ENCODE data around the gene HSD17B12. TPM values are rescaled to one million over a fixed set of nuclear protein-coding genes. Genes with fewer than 3 reads are reported as not detected.
A peak's percentile ranks its signal among the peaks of the same experiment; 100 is the strongest.

HSD17B12 gene
- total and polyA plus RNA-seq, 5 donors = 69.1 to 147 (median 104) TPM

GRCh38 chr11:43894546-43894945 is 214.0 kb downstream of the HSD17B12 start:
- no peaks in the 10 kb centered on the region for H3K27me3 ChIP-seq (ENCODE audit: control insufficient read depth, insufficient read depth)
- DNase-seq (no peak), ATAC-seq (no peak)
- no peaks in the 10 kb centered on the region for H3K4me1 ChIP-seq (ENCODE audit: control insufficient read depth, insufficient read depth, low read length)
- intact Hi-C loops (cut with DNase I) = loop anchor here in 3 of 4 donors (5.0 to 10.0 kb wide), 2 partner anchors 50 to 143 kb away; partner anchors contain the start of gene C11orf96 (in 1 of the 3)
- H3K27ac ChIP-seq (ENCODE audit: low read length) = no peak overlapping the region
- 66% methylated on average over 2 of the region's 2 CpGs for WGBS
- no peak overlapping the region for H3K4me3 ChIP-seq (ENCODE audit: low read length)
- no peaks in the 10 kb centered on the region for H3K9me3 ChIP-seq (ENCODE audit: control insufficient read depth, low read length)

- DNase-seq (no peak), ATAC-seq (no peak)
- WGBS = 89% methylated on average over 2 of the region's 2 CpGs
- Histone ChIP-seq H3K27me3 (ENCODE audit: control insufficient read depth, insufficient read depth) (no peaks in the 10 kb centered on the region), H3K4me3 (ENCODE audit: low read length) (no peak overlapping the region), H3K9me3 (ENCODE audit: control insufficient read depth, low read length) (no peaks in the 10 kb centered on the region), H3K4me1 (ENCODE audit: control insufficient read depth, insufficient read depth, low read length) (no peaks in the 10 kb centered on the region), H3K27ac (ENCODE audit: low read length) (no peak overlapping the region)
- intact Hi-C loops (cut with DNase I) = loop anchor here in 1 of 4 donors (10.0 kb wide), 1 partner anchor 49 kb away; the partner anchor contains the start of gene C11orf96
Observed at GRCh38 chr11:43895601-43896000, 215.1 kb downstream of the HSD17B12 start.

DNA sequence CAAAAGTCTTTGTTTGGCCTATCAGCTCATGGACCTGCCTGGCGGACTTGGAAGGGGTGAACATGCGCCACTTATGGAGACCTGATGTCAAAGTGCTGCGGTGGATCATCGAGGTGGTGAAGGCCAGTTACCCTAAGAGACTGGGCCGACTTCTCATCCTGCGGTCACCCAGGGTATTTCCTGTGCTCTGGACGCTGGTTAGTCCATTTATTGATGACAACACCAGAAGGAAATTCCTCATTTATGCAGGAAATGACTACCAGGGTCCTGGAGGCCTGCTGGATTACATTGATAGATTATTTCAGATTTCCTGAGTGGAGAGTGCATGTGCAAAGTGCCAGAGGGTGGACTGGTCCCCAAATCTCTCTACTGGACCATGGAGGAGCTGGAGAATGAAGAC is 218.0 kb downstream of the HSD17B12 start:
- H3K4me1 ChIP-seq (ENCODE audit: control insufficient read depth, insufficient read depth, low read length) = no peaks in the 10 kb centered on the region
- no peaks in the 10 kb centered on the region for H3K27me3 ChIP-seq (ENCODE audit: control insufficient read depth, insufficient read depth)
- H3K4me3 ChIP-seq (ENCODE audit: low read length) = no peak overlapping the region
- 83% methylated on average over 7 of the region's 7 CpGs for WGBS
- ATAC-seq (no peak), DNase-seq (no peak)
- intact Hi-C loops (cut with DNase I) = loop anchor here in 1 of 4 donors (10.0 kb wide), 1 partner anchor 46 kb away; the partner anchor contains the start of gene C11orf96
- no peak overlapping the region for H3K27ac ChIP-seq (ENCODE audit: low read length)
- no peaks in the 10 kb centered on the region for H3K9me3 ChIP-seq (ENCODE audit: control insufficient read depth, low read length)

- intact Hi-C loops (cut with DNase I) = loop anchor here in 1 of 4 donors (10.0 kb wide), 1 partner anchor 46 kb away; the partner anchor contains the start of gene C11orf96
- no peak for ATAC-seq
- Histone ChIP-seq H3K4me1 (ENCODE audit: control insufficient read depth, insufficient read depth, low read length) (no peaks in the 10 kb centered on the region), H3K27me3 (ENCODE audit: control insufficient read depth, insufficient read depth) (no peaks in the 10 kb centered on the region), H3K9me3 (ENCODE audit: control insufficient read depth, low read length) (no peaks in the 10 kb centered on the region), H3K4me3 (ENCODE audit: low read length) (no peak overlapping the region), H3K27ac (ENCODE audit: low read length) (no peak overlapping the region)
- no peak for DNase-seq
- WGBS = 89% methylated on average over 13 of the region's 13 CpGs
Observed at GRCh38 chr11:43899094-43899493, 218.6 kb downstream of the HSD17B12 start.

DNA sequence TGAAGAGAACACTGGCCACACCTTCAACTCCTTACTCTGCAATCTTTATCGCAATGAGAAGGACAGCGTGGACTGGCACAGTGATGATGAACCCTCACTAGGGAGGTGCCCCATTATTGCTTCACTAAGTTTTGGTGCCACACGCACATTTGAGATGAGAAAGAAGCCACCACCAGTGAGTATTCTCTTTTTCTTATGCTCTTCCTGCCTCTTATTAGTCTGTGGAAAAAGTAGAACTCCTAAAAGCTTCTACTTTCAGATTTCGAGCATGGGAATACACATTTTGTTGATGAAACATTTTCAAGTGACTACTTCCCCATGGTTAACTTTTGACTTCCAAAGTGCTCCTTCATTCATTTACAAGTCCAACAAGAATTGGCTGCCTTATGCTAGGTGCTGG is 221.0 kb downstream of the HSD17B12 start:
- no peak overlapping the region for H3K27ac ChIP-seq (ENCODE audit: low read length)
- no peaks in the 10 kb centered on the region for H3K27me3 ChIP-seq (ENCODE audit: control insufficient read depth, insufficient read depth)
- intact Hi-C loops (cut with DNase I) = no loop called here
- WGBS = 96% methylated on average over 4 of the region's 4 CpGs
- no peak for DNase-seq
- no peak for ATAC-seq
- H3K4me3 ChIP-seq (ENCODE audit: low read length) = no peak overlapping the region
- H3K9me3 ChIP-seq (ENCODE audit: control insufficient read depth, low read length) = no peaks in the 10 kb centered on the region
- H3K4me1 ChIP-seq (ENCODE audit: control insufficient read depth, insufficient read depth, low read length) = no peaks in the 10 kb centered on the region

GRCh38 chr11:43903078-43903477 is 222.5 kb downstream of the HSD17B12 start:
- WGBS = 93% methylated on average over 2 of the region's 2 CpGs
- ATAC-seq = no peak

GRCh38 chr11:43903969-43904368 is 223.4 kb downstream of the HSD17B12 start:
- H3K27ac ChIP-seq (ENCODE audit: low read length) = no peak overlapping the region

More at GRCh38 chr11:43903078-43903477, 222.5 kb downstream of the HSD17B12 start:
- no peaks in the 10 kb centered on the region for H3K4me1 ChIP-seq (ENCODE audit: control insufficient read depth, insufficient read depth, low read length)
- no peak for DNase-seq
- H3K4me3 ChIP-seq (ENCODE audit: low read length) = no peak overlapping the region
- H3K27ac ChIP-seq (ENCODE audit: low read length) = no peak overlapping the region
- no peaks in the 10 kb centered on the region for H3K27me3 ChIP-seq (ENCODE audit: control insufficient read depth, insufficient read depth)
- H3K9me3 ChIP-seq (ENCODE audit: control insufficient read depth, low read length) = no peaks in the 10 kb centered on the region
- intact Hi-C loops (cut with DNase I) = no loop called here

DNA sequence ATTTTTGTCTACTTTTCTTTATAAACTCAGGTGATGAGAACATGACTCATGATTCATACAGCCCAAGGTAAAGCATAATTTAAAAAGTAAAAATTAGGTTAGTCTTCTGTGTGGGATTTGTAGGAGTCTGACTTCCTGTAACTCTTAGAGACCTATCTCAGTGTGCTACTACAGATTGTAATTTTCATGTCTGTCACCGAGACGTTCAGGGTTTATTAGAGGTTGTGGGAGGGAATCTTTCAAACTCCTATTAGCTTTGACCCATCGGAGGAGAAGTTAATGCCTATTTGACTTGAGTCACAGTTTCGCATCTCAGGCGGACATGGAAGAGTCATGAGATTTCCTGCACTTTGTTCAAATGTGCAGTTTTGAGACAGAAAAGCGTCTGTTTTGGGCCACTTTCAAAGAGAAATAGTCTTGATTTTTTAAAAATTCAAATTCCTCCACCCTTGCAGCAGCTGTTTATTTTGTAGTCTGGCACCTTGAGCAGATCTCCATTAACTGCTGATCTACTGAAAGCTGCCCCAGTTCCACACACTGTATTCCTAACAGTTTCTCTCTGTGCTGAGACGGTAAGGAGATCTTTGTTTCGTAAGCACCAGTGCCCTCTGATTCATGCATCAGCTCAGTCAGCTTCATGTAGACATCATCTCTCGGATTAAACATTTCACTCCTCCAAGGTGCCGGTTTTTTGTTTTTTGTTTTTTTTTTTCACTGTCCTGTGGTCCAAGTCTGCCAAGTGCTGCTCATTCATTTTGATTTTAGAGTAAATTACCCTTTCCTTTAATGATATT is 224.4 kb downstream of the HSD17B12 start:
- Histone ChIP-seq H3K4me3 (ENCODE audit: low read length) (no peak overlapping the region), H3K27ac (ENCODE audit: low read length) (peak overlapping the region; percentile 14), H3K4me1 (ENCODE audit: control insufficient read depth, insufficient read depth, low read length) (no peaks in the 10 kb centered on the region), H3K27me3 (ENCODE audit: control insufficient read depth, insufficient read depth) (no peaks in the 10 kb centered on the region), H3K9me3 (ENCODE audit: control insufficient read depth, low read length) (no peaks in the 10 kb centered on the region)
- ATAC-seq = peak; percentile 77 to 85
- intact Hi-C loops (cut with DNase I) = no loop called here
- 42% methylated on average over 10 of the region's 10 CpGs for WGBS
- no peak for DNase-seq

More at GRCh38 chr11:43903969-43904368, 223.4 kb downstream of the HSD17B12 start:
- Histone ChIP-seq H3K4me3 (ENCODE audit: low read length) (no peak overlapping the region), H3K27me3 (ENCODE audit: control insufficient read depth, insufficient read depth) (no peaks in the 10 kb centered on the region), H3K4me1 (ENCODE audit: control insufficient read depth, insufficient read depth, low read length) (no peaks in the 10 kb centered on the region), H3K9me3 (ENCODE audit: control insufficient read depth, low read length) (no peaks in the 10 kb centered on the region)
- WGBS = 90% methylated on average over 4 of the region's 4 CpGs
- intact Hi-C loops (cut with DNase I) = no loop called here
- DNase-seq (no peak), ATAC-seq (no peak)

GRCh38 chr11:43905813-43906241 is 225.3 kb downstream of the HSD17B12 start:
- no peak overlapping the region for H3K4me3 ChIP-seq (ENCODE audit: low read length)
- no peaks in the 10 kb centered on the region for H3K27me3 ChIP-seq (ENCODE audit: control insufficient read depth, insufficient read depth)
- no peaks in the 10 kb centered on the region for H3K4me1 ChIP-seq (ENCODE audit: control insufficient read depth, insufficient read depth, low read length)
- peak in 1 of 3 donors; percentile 27 for DNase-seq
- peak; percentile 54 to 76 for ATAC-seq
- intact Hi-C loops (cut with DNase I) = no loop called here
- no peaks in the 10 kb centered on the region for H3K9me3 ChIP-seq (ENCODE audit: control insufficient read depth, low read length)
- 46% methylated on average over 2 of the region's 2 CpGs for WGBS
- H3K27ac ChIP-seq (ENCODE audit: low read length) = peak overlapping the region; percentile 69
